Hematopoietic multipotent progenitor cell treated with erythropoietin and hydrocortisone succinate and interleukin-3 and kit ligand, for 15 days (in vitro differentiated cells): ENCODE results near the gene VSIG10L2.

ENCODE experiments used
- DNase-seq: peaks from one replicate; pipeline ENCODE4 v3.0.0-alpha.2; 2015; ENCODE audit warnings: low spot score

VSIG10L2 gene

GRCh38 chr11:125947419-125948277, 1.8 kb downstream of the VSIG10L2 start:
- DNase-seq: no peak

- DNase-seq: no peak
Measured at GRCh38 chr11:125948278-125949051, 2.6 kb downstream of the VSIG10L2 start.

GRCh38 chr11:125949271-125950177, 3.7 kb downstream of the VSIG10L2 start:
- DNase-seq: no peak

- DNase-seq: no peak
Measured at GRCh38 chr11:125950178-125950490, 4.3 kb downstream of the VSIG10L2 start.

GRCh38 chr11:125950696-125951651, 5.1 kb downstream of the VSIG10L2 start:
- DNase-seq: no peak

- no peak for DNase-seq
Measured at GRCh38 chr11:125951731-125952130, 5.9 kb downstream of the VSIG10L2 start.

GRCh38 chr11:125952559-125952958, 6.7 kb downstream of the VSIG10L2 start:
- no peak for DNase-seq

- no peak for DNase-seq
Measured at GRCh38 chr11:125952973-125953372, 7.1 kb downstream of the VSIG10L2 start.

- DNase-seq: no peak
Measured at GRCh38 chr11:125953401-125953935, 7.6 kb downstream of the VSIG10L2 start.

- DNase-seq: no peak
Measured at GRCh38 chr11:125954123-125954944, 8.5 kb downstream of the VSIG10L2 start.

- DNase-seq: no peak
Measured at GRCh38 chr11:125954945-125955640, 9.2 kb downstream of the VSIG10L2 start.

GRCh38 chr11:125955856-125956255, 10.0 kb downstream of the VSIG10L2 start:
- no peak for DNase-seq

GRCh38 chr11:125956391-125957134, 10.7 kb downstream of the VSIG10L2 start:
- no peak for DNase-seq

- DNase-seq: no peak
Measured at GRCh38 chr11:125957618-125958332, 11.9 kb downstream of the VSIG10L2 start.

GRCh38 chr11:125958872-125959400, 13.1 kb downstream of the VSIG10L2 start:
- no peak for DNase-seq

GRCh38 chr11:125959511-125959910, 13.7 kb downstream of the VSIG10L2 start:
- DNase-seq: no peak

GRCh38 chr11:125959931-125960330, 14.1 kb downstream of the VSIG10L2 start:
- no peak for DNase-seq

- DNase-seq: no peak
Measured at GRCh38 chr11:125960771-125961170, 14.9 kb downstream of the VSIG10L2 start.
